ENCODE data around the gene CDCP2. TPM values are rescaled to one million over a fixed set of nuclear protein-coding genes. Genes with fewer than 3 reads are reported as not detected.
"Not testable (repeated sequence)": the region's sequence is repeated elsewhere in the genome, so short reads cannot be mapped to it uniquely, and the experiment has no call there.

The CDCP2 gene
- polyA plus RNA-seq, 2 of the 4 experiments (the other 2 are of a cell fraction), result not detected

GRCh38 chr1:54105736-54106269 lies 47.0 kb downstream of the CDCP2 start:
- ChIA-PET POLR2A (no interaction called here), CTCF (no interaction called here)
- Histone ChIP-seq H3K9me3 (no peaks in the 10 kb centered on the region), H3K4me3 (no peak overlapping the region), H3K4me2 (no peak overlapping the region), H3K4me1 (no peaks in the 10 kb centered on the region), H3K27ac (no peak overlapping the region)
- 58% methylated on average over 6 of the region's 6 CpGs for WGBS (ENCODE audit: missing lambda C conversion rate)
- ATAC-seq, result no peak
- TF ChIP-seq RNF2 (IDR thresholded peaks at IDR 0.05; ENCODE audit: borderline replicate concordance, low read depth), result no peak
- TF ChIP-seq RAD21 (conservative IDR thresholded peaks at IDR 0.05 in 1 of 2, IDR thresholded peaks at IDR 0.05 in 1 of 2), result no peak
- no peak for TF ChIP-seq MAZ (IDR thresholded peaks at IDR 0.05; ENCODE audit: borderline replicate concordance, low read depth, low read length)
- no peak for TF ChIP-seq HOXA7 (CRISPR knock-in tag; IDR thresholded peaks at IDR 0.05)
- TF ChIP-seq HES2 (IDR thresholded peaks at IDR 0.05), result no peak
- TF ChIP-seq ZNF302 (CRISPR knock-in tag; IDR thresholded peaks at IDR 0.05), result no peak
- TF ChIP-seq CHD2 (IDR thresholded peaks at IDR 0.05; ENCODE audit: low read length, partially characterized antibody), result no peak
- TF ChIP-seq CTCF (IDR thresholded peaks at IDR 0.05), result no peak
- no peak for TF ChIP-seq FOSB (CRISPR knock-in tag; IDR thresholded peaks at IDR 0.05)
- no peak for TF ChIP-seq NR3C1 (IDR thresholded peaks at IDR 0.05)
- TF ChIP-seq POLR2A (IDR thresholded peaks at IDR 0.05; ENCODE audit: low read length), result no peak
- no peak for TF ChIP-seq NFE2L2 (conservative IDR thresholded peaks at IDR 0.05; ENCODE audit: low read length)
- TF ChIP-seq HOXB13 (CRISPR knock-in tag; IDR thresholded peaks at IDR 0.05; ENCODE audit: low read depth), result no peak
- no peak for TF ChIP-seq JUN (IDR thresholded peaks at IDR 0.05)
- no peak for TF ChIP-seq HEYL (CRISPR knock-in tag; IDR thresholded peaks at IDR 0.05)
- TF ChIP-seq KDM5A (IDR thresholded peaks at IDR 0.05), result no peak
- TF ChIP-seq EP300 (IDR thresholded peaks at IDR 0.05), result no peak
- TF ChIP-seq EHMT2 (IDR thresholded peaks at IDR 0.05; ENCODE audit: low read depth), result no peak
- TF ChIP-seq ATOH8 (CRISPR knock-in tag; IDR thresholded peaks at IDR 0.05; ENCODE audit: low read depth), result no peak
- TF ChIP-seq RARB (CRISPR knock-in tag; IDR thresholded peaks at IDR 0.05), result no peak
- no peak for FAIRE-seq
- DNase-seq (ENCODE audit: low read depth in 1 of 2, low spot score in 1 of 2), result no peak

- DNase-seq (ENCODE audit: low read depth in 1 of 2, low spot score in 1 of 2) (no peak), FAIRE-seq (no peak), ATAC-seq (no peak)
- 100% methylated on average over 1 of the region's 1 CpG for WGBS (ENCODE audit: missing lambda C conversion rate)
- H3K27ac ChIP-seq, result no peak overlapping the region
- no peak overlapping the region for H3K4me3 ChIP-seq
- no peaks in the 10 kb centered on the region for H3K4me1 ChIP-seq
- TF ChIP-seq CHD4 (IDR thresholded peaks at IDR 0.05; ENCODE audit: borderline replicate concordance), result no peak
- no peak for TF ChIP-seq TP53 (CRISPR knock-in tag; IDR thresholded peaks at IDR 0.05)
- TF ChIP-seq POLR2A (IDR thresholded peaks at IDR 0.05; ENCODE audit: low read length), result no peak
- TF ChIP-seq SREBF2 (IDR thresholded peaks at IDR 0.05), result no peak
- TF ChIP-seq JUNB (IDR thresholded peaks at IDR 0.05), result no peak
- TF ChIP-seq NPAS2 (CRISPR knock-in tag; IDR thresholded peaks at IDR 0.05; ENCODE audit: borderline replicate concordance), result no peak
- no peak for TF ChIP-seq FOSL2 (IDR thresholded peaks at IDR 0.05)
- no peak for TF ChIP-seq FOSL2 (CRISPR knock-in tag; IDR thresholded peaks at IDR 0.05)
- no peak for TF ChIP-seq JUN (IDR thresholded peaks at IDR 0.05)
- no peak for TF ChIP-seq RAD21 (conservative IDR thresholded peaks at IDR 0.05 in 1 of 2, IDR thresholded peaks at IDR 0.05 in 1 of 2)
- H3K9me3 ChIP-seq, result no peaks in the 10 kb centered on the region
- POLR2A ChIA-PET, result no interaction called here
- no peak overlapping the region for H3K4me2 ChIP-seq
- CTCF ChIA-PET, result no interaction called here
Observed at GRCh38 chr1:54105080-54105479, 47.7 kb downstream of the CDCP2 start.

GRCh38 chr1:54104613-54105012 lies 48.2 kb downstream of the CDCP2 start:
- POLR2A ChIA-PET; H3K4me2 ChIP-seq; H3K27ac ChIP-seq; FAIRE-seq; ATAC-seq; CTCF ChIA-PET; DNase-seq (ENCODE audit: low read depth in 1 of 2, low spot score in 1 of 2); H3K4me3 ChIP-seq; H3K9me3 ChIP-seq; H3K4me1 ChIP-seq: not testable (repeated sequence)
- 79% methylated on average over 9 of the region's 9 CpGs for WGBS (ENCODE audit: missing lambda C conversion rate)

Measured in A549 (cell line).